ENCODE data around the gene DGKD.

GRCh38 chr2:233417282-233417681 lies 63.0 kb downstream of the DGKD start:
- no peak for TF ChIP-seq CTCF (IDR thresholded peaks at IDR 0.05; ENCODE audit: borderline replicate concordance, extremely low read depth, low read length, poor library complexity, severe bottlenecking)
- TF ChIP-seq EZH2 (IDR thresholded peaks at IDR 0.05; ENCODE audit: borderline replicate concordance, low read depth, low read length, severe bottlenecking) = no peak
